ACC112 (cell line): ENCODE data around the gene SIK1.
"Not testable (repeated sequence)": the region's sequence is repeated elsewhere in the genome, so short reads cannot be mapped to it uniquely, and the experiment has no call there.

Experiments used
- H2AFZ ChIP-seq: fragments of 200-600 bp; sonication (generic); one replicate; pipeline ENCODE4 v1.6.0; 2017; ENCODE audit warnings: antibody characterized with exemption, low read length; ENCODE audit not compliant: unreplicated experiment
- H3K27ac ChIP-seq: fragments of 200-600 bp; sonication (generic); 2 replicates; pipeline ENCODE4 v1.5.1; 2014; ENCODE audit warnings: low read depth, mild to moderate bottlenecking, antibody characterized with exemption, low read length, moderate library complexity
- H3K27me3 ChIP-seq: fragments of 200-600 bp; sonication (generic); 2 replicates; pipeline ENCODE4 v1.6.1; 2014; ENCODE audit warnings: mild to moderate bottlenecking, antibody characterized with exemption, low read length, moderate library complexity, mixed read lengths; ENCODE audit not compliant: insufficient read depth
- H3K36me3 ChIP-seq: fragments of 200-600 bp; sonication (generic); 2 replicates; pipeline ENCODE4 v1.6.1; 2016; ENCODE audit warnings: mild to moderate bottlenecking, antibody characterized with exemption, low read length, moderate library complexity, mixed read lengths; ENCODE audit not compliant: insufficient read depth
- H3K4me1 ChIP-seq: fragments of 200-600 bp; sonication (generic); one replicate; pipeline ENCODE4 v1.6.1; 2016; ENCODE audit warnings: low read length, mixed read lengths; ENCODE audit not compliant: insufficient read depth, unreplicated experiment, control insufficient read depth
- H3K4me3 ChIP-seq: fragments of 200-600 bp; sonication (generic); 2 replicates; pipeline ENCODE4 v1.5.1; 2014; ENCODE audit warnings: mild to moderate bottlenecking, low read depth, low read length
- H3K79me2 ChIP-seq: fragments of 200-600 bp; sonication (generic); one replicate; pipeline ENCODE4 v1.6.0; 2016; ENCODE audit warnings: low read length; ENCODE audit not compliant: control insufficient read depth, unreplicated experiment, insufficient read depth

The SIK1 gene

DNA sequence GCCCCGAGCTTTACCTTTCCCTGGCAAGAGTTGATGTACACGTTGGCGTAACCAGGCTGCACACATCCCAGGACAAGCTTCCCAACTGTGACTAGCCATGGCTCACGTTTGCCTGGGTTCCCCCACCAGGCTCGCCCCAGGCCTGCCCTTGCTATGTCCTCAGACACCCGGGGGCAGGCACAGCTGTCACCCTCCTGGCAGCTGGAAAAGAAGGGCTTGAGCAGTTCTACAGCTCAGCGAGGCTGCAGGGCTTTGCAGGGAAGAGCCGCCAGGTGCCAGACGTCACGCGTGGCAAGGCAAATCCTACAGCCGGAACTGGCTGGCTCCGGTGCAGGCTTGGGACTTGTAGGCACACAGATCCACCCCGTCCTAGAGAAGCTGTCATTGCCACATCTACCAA, 22.5 kb downstream of the SIK1 start:
- not testable (repeated sequence) for H3K79me2 ChIP-seq, H3K4me3 ChIP-seq, H3K36me3 ChIP-seq, H3K27ac ChIP-seq, H3K4me1 ChIP-seq, H3K27me3 ChIP-seq, H2AFZ ChIP-seq

DNA sequence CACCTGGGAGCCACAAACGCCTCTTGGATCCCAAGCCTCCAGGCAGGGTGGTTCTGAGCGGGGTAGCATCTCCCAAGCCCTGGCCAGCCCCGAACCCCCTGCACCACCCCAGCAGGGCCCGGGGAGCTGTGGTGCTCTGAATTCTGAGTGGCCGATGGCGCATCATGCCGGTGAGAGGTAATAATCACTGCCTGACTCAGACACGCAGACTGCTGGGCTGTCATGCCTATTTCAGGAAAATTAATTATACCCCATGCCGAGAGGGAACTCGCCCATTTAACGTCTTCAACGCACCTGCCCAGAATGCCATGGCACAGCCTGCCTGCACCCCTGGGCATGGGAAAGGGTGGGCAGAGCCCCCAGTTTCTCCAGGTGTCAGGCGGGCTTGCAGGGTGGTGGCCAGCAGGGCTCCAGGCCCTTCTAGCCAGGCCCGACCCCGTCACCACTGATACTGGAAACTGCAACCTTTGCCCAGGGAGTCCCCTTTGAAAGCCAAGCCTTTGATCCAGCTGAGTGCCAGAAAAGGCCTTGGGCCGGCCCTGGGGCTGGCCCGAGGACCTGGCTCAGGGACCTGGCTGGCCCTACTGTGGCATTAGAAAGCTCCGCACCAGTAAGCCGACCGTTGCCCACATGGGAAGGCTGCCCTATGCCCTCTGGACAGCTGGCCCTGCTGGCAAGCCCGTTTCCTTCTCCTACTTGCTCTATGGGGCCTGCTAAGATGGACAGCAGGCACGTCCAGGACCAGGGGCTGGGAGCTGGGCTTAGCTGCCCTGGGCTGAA, 23.1 kb downstream of the SIK1 start:
- H3K27me3 ChIP-seq, H3K79me2 ChIP-seq, H3K4me3 ChIP-seq, H3K36me3 ChIP-seq, H2AFZ ChIP-seq, H3K27ac ChIP-seq, H3K4me1 ChIP-seq: not testable (repeated sequence)

- not testable (repeated sequence) for H2AFZ ChIP-seq, H3K79me2 ChIP-seq, H3K27ac ChIP-seq, H3K4me3 ChIP-seq, H3K4me1 ChIP-seq, H3K27me3 ChIP-seq, H3K36me3 ChIP-seq
Measured at GRCh38 chr21:43401125-43401524, 25.8 kb downstream of the SIK1 start.

- not testable (repeated sequence) for H3K36me3 ChIP-seq, H3K27me3 ChIP-seq, H3K79me2 ChIP-seq, H3K27ac ChIP-seq, H3K4me1 ChIP-seq, H2AFZ ChIP-seq, H3K4me3 ChIP-seq
Measured at GRCh38 chr21:43399595-43400015, 27.3 kb downstream of the SIK1 start.

DNA sequence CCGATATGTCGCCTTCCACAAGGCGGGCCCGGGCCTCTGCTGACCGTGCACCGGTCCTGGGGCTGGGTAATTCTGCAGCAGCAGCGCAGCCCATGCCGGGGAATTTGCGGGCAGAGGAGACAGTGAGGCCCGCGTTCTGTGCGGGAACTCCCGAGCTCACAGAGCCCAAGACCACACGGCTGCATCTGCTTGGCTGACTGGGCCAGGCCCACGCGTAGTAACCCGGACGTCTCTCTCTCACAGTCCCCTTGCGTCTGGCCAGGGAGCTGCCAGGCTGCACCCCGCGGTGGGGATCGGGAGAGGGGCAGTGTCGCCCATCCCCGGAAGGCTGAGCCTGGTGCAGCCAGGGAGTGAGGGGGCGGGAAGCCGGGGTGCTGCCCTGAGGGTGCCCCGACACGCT, 27.8 kb downstream of the SIK1 start:
- not testable (repeated sequence) for H3K4me3 ChIP-seq, H3K79me2 ChIP-seq, H3K36me3 ChIP-seq, H3K27me3 ChIP-seq, H3K27ac ChIP-seq, H2AFZ ChIP-seq, H3K4me1 ChIP-seq

DNA sequence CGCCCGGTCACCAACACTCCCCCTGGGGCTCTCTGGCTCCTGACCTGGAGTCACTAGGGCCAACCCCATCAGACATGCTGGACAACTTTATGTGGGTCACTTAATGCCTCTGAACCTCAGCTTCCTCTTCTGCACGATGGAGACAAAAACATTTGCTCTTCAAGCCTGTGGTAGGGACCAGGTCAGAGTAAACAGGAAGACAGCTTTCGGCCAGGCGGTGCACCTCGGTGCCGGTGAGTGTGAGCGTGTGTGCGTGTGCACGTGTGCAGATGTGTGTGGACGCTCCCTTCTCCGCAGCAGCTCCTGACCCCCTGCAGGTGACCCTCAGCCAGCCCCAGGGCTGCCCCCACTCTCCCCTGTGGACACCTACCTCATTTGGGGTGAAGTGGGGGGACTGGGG, 28.4 kb downstream of the SIK1 start:
- not testable (repeated sequence) for H3K27me3 ChIP-seq, H3K4me1 ChIP-seq, H3K4me3 ChIP-seq, H3K27ac ChIP-seq, H3K36me3 ChIP-seq, H3K79me2 ChIP-seq, H2AFZ ChIP-seq

DNA sequence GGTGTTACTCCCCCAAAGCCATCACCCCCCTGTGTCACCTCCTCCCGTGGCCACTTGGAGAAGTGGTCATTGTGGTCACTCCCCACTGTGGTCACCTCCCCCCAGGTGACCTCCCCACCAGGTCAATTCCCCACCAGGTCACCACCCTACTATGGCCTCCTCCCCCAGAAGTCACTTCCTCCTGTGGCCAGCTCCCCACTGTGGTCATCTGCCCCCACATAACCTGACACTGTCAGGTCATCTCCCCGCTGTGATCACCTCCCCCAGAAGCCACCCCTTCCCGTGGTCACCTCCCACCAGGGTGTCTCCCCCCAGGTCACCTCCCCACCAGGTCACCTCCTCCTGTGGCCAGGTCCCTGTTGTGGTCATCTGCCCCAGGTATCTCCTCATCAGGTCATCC, 28.9 kb downstream of the SIK1 start:
- not testable (repeated sequence) for H2AFZ ChIP-seq, H3K4me3 ChIP-seq, H3K4me1 ChIP-seq, H3K36me3 ChIP-seq, H3K27ac ChIP-seq, H3K79me2 ChIP-seq, H3K27me3 ChIP-seq

- not testable (repeated sequence) for H3K27me3 ChIP-seq, H3K4me3 ChIP-seq, H3K27ac ChIP-seq, H3K79me2 ChIP-seq, H2AFZ ChIP-seq, H3K36me3 ChIP-seq, H3K4me1 ChIP-seq
Measured at GRCh38 chr21:43397439-43397808, 29.5 kb downstream of the SIK1 start.

DNA sequence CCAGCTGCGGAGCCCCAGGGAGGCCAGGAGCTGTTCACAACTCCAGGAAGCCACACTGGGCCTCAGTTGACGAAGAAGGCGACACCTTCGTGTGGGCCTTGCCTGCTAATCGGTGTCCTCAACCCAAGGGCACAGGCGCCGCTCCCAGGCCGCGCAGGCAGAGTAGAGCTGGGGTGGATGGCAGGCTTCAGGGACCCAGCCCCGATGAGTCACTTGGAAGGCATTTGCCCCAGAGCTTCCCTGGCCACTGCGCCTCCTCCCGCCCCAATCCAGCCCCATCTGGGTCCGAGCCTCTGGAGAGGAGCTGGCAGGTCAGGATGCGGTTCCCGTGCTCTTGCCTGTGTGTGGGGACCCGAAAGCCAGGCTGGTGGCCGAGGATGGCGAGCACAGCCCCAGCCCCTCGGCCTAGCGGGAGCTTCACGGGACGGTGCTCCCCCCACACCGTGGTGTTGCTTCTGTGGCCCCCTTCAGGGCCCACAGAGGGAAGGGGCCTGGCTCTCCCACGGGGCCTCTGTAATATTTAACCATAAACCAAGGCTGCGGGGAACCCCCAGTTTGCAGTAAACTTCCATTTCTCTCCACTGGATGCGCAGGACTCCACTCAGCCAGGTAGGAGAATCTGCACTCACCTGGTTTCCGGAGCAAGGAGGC, 30.0 kb downstream of the SIK1 start:
- not testable (repeated sequence) for H3K27ac ChIP-seq, H3K27me3 ChIP-seq, H3K36me3 ChIP-seq, H2AFZ ChIP-seq, H3K4me1 ChIP-seq, H3K4me3 ChIP-seq, H3K79me2 ChIP-seq

GRCh38 chr21:43383351-43383750, 43.6 kb downstream of the SIK1 start:
- not testable (repeated sequence) for H3K79me2 ChIP-seq, H3K4me1 ChIP-seq, H3K4me3 ChIP-seq, H2AFZ ChIP-seq, H3K36me3 ChIP-seq, H3K27ac ChIP-seq, H3K27me3 ChIP-seq

DNA sequence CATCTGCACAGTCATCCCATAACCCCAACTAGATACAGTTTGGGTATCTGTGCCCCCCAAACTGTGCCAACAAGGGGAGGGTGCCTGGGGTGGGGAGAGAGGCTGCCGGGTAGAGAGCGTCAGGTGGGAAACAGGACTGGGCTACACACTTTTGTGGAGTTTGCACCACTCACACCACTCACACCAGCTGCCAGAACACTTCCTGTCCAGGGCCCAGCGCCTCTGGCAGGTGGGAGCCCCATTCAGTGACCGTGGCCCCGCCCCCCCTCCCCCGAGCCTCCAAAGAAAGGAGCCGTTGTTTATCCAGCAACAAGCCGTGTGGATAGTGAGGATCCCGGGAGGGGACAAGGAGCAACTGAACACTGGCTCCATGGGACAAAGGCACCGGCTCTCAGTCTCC, 44.0 kb downstream of the SIK1 start:
- H3K79me2 ChIP-seq, H3K27ac ChIP-seq, H3K4me1 ChIP-seq, H3K27me3 ChIP-seq, H3K36me3 ChIP-seq, H3K4me3 ChIP-seq, H2AFZ ChIP-seq: not testable (repeated sequence)
